Measurements from ENCODE around the gene MAML3. TPM values are rescaled to one million over a fixed set of nuclear protein-coding genes. Genes with fewer than 3 reads are reported as not detected.

The MAML3 gene
- total and polyA plus RNA-seq, 2 experiments from 2014 or later = 4.1 to 11.2 TPM

GRCh38 chr4:140189805-140190204 is 35.8 kb upstream of the MAML3 start:
- Histone ChIP-seq H3K9me3 (ENCODE audit: low read depth) (no peaks in the 10 kb centered on the region), H2AFZ (no peak overlapping the region), H4K20me1 (ENCODE audit: insufficient read depth, poor library complexity, severe bottlenecking) (no peaks in the 10 kb centered on the region), H3K4me2 (no peak overlapping the region), H3K4me3 (no peak overlapping the region), H3K36me3 (replicated peaks; ENCODE audit: insufficient read depth, low read depth) (no peaks in the 10 kb centered on the region), H3K9me2 (replicated peaks; ENCODE audit: insufficient read depth) (no peaks in the 10 kb centered on the region), H3K27me3 (no peaks in the 10 kb centered on the region), H3K27ac (no peak overlapping the region), H3K4me1 (ENCODE audit: insufficient read depth) (no peaks in the 10 kb centered on the region), H3K79me2 (no peaks in the 10 kb centered on the region)
- DNase-seq (ENCODE audit: low spot score) = no peak
- TF ChIP-seq CTCF (IDR thresholded peaks at IDR 0.05; ENCODE audit: poor library complexity) (no peak), EZH2phosphoT487 (IDR thresholded peaks at IDR 0.05; ENCODE audit: low read depth, severe bottlenecking, unreplicated experiment) (no peak)
- 96% methylated on average over 2 of the region's 2 CpGs for WGBS (ENCODE audit: low lambda C conversion rate, missing lambda C conversion rate)

- TF ChIP-seq EZH2phosphoT487 (IDR thresholded peaks at IDR 0.05; ENCODE audit: low read depth, severe bottlenecking, unreplicated experiment) = no peak
- no peak for TF ChIP-seq CTCF (IDR thresholded peaks at IDR 0.05; ENCODE audit: poor library complexity)
- no peak for TF ChIP-seq EZH2 (IDR thresholded peaks at IDR 0.05; ENCODE audit: borderline replicate concordance)
- no peak overlapping the region for H2AFZ ChIP-seq
These were observed 35.0 kb upstream of the MAML3 start for GRCh38 chr4:140188975-140189374.

GRCh38 chr4:140187316-140187695 is 33.3 kb upstream of the MAML3 start:
- WGBS (ENCODE audit: low lambda C conversion rate, missing lambda C conversion rate) = 64% methylated on average over 1 of the region's 1 CpG
- H3K9me2 ChIP-seq (replicated peaks; ENCODE audit: insufficient read depth) = no peaks in the 10 kb centered on the region
- no peaks in the 10 kb centered on the region for H3K36me3 ChIP-seq (replicated peaks; ENCODE audit: insufficient read depth, low read depth)
- H3K9me3 ChIP-seq (ENCODE audit: low read depth) = no peaks in the 10 kb centered on the region
- no peak overlapping the region for H3K27ac ChIP-seq
- no peaks in the 10 kb centered on the region for H3K27me3 ChIP-seq
- H3K4me3 ChIP-seq = no peak overlapping the region
- H2AFZ ChIP-seq = no peak overlapping the region
- no peak for DNase-seq (ENCODE audit: low spot score)
- no peak for TF ChIP-seq EZH2 (IDR thresholded peaks at IDR 0.05; ENCODE audit: borderline replicate concordance)
- no peak for TF ChIP-seq CTCF (IDR thresholded peaks at IDR 0.05; ENCODE audit: poor library complexity)
- TF ChIP-seq EZH2phosphoT487 (IDR thresholded peaks at IDR 0.05; ENCODE audit: low read depth, severe bottlenecking, unreplicated experiment) = no peak
- no peak overlapping the region for H3K4me2 ChIP-seq
- H4K20me1 ChIP-seq (ENCODE audit: insufficient read depth, poor library complexity, severe bottlenecking) = no peaks in the 10 kb centered on the region
- H3K79me2 ChIP-seq = no peaks in the 10 kb centered on the region
- H3K4me1 ChIP-seq (ENCODE audit: insufficient read depth) = no peaks in the 10 kb centered on the region

More at GRCh38 chr4:140188975-140189374, 35.0 kb upstream of the MAML3 start:
- peak; percentile 16 for DNase-seq (ENCODE audit: low spot score)
- no peaks in the 10 kb centered on the region for H3K9me3 ChIP-seq (ENCODE audit: low read depth)
- no peaks in the 10 kb centered on the region for H3K79me2 ChIP-seq
- no peaks in the 10 kb centered on the region for H3K27me3 ChIP-seq
- H3K27ac ChIP-seq = no peak overlapping the region
- H3K4me1 ChIP-seq (ENCODE audit: insufficient read depth) = no peaks in the 10 kb centered on the region
- H3K4me2 ChIP-seq = no peak overlapping the region
- H3K36me3 ChIP-seq (replicated peaks; ENCODE audit: insufficient read depth, low read depth) = no peaks in the 10 kb centered on the region
- no peak overlapping the region for H3K4me3 ChIP-seq
- WGBS (ENCODE audit: low lambda C conversion rate, missing lambda C conversion rate) = 72% methylated on average over 2 of the region's 2 CpGs
- H3K9me2 ChIP-seq (replicated peaks; ENCODE audit: insufficient read depth) = no peaks in the 10 kb centered on the region
- no peaks in the 10 kb centered on the region for H4K20me1 ChIP-seq (ENCODE audit: insufficient read depth, poor library complexity, severe bottlenecking)

Data from hepatocyte (in vitro differentiated cells).